HG03095 (cell line): ENCODE data around the gene CATSPER3.

ENCODE experiments used
- ATAC-seq: cut with Tn5 transposase; IDR thresholded peaks from one replicate; pipeline ENCODE4 v1.9.1; 2021; ENCODE audit warnings: moderate library complexity; ENCODE audit not compliant: unreplicated experiment

Gene CATSPER3

DNA sequence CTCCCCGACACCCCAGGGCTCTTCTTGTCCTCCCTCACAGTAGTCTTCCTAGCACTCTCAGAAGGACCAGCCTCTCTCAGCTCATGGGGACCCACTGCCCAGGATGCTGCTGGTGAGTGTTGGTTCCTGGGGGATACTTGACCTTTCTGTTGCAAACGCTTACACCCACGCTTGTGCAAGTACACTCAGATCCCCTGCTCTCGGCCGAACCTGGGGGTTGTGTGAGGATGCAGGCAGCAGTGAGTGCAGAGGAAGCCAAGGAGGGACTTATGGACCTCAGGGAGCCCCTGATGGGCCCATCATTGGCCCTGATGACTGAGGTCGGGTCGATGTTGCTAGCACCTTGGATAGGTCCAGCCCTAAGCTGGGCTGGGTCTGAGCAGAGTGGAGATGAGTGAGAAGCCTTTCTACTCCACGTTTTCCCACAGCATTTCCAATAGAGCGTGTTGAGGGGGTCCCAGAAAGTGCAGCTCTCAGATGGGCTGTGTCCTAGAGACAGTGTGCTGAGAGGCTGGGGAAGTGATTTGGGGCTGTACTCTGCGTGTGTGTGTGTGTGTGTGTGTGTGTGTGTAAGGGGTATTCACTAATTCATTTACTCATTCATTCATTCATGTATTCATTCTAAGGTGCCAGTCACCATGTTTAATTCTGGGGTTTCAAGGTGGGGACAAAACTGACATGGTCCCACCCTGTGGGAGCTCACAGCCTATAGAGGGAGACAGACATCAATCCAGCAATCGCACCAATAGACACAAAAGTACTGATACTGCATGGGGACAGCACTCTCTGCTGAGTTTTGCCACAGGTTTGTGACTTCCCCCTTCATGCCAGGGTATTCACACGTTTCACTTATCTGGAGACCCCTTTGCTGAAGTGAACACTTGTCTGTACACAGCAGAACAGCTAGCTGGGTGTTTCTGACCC is 91.6 kb downstream of the CATSPER3 start:
- no peak for ATAC-seq

DNA sequence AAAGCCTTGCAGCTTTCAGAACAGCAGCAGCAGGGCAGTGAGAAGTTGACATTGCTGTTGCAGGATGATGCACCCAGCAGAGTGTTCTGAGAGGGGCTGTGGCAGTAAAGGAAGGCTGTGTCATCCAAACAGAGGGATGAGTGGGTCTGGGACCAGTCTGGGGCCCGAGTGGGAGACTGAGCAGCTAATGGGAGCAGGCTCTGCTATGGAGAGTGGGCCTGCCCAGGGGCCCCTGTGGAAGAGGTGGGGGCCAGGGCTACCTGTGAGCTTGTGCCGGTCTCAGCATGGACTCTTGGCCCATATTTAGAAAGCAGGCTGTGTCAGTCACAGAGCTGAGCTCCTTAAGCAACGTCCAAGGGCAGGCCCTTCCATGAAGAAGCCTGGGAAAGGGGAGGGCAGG is 92.3 kb downstream of the CATSPER3 start:
- no peak for ATAC-seq

DNA sequence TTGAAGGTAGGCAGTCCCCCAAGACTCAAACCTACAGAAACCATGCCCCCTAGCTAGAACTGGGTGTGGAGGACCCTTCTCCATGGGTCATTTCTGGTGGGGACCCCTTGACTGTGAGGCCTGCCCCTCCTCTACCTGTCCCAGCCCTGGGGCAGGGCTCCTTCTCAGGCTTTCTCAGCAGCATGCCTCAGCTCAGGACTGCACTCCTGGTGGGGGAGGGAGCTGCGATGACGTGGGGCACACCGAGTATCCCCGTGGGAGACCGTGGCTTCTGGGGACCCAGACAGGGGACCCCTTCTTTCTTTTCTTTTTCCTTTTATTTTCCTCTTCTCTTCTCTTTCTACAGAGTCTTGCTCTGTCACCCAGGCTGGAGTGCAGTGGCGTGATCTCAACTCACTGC is 93.3 kb downstream of the CATSPER3 start:
- ATAC-seq, result no peak
